Measurements from ENCODE around the gene ZNF462. TPM values are rescaled to one million over a fixed set of nuclear protein-coding genes. Genes with fewer than 3 reads are reported as not detected.

ZNF462 gene
- total and polyA plus RNA-seq, 2 experiments from 2014 or later = 40.0 to 101 TPM

DNA sequence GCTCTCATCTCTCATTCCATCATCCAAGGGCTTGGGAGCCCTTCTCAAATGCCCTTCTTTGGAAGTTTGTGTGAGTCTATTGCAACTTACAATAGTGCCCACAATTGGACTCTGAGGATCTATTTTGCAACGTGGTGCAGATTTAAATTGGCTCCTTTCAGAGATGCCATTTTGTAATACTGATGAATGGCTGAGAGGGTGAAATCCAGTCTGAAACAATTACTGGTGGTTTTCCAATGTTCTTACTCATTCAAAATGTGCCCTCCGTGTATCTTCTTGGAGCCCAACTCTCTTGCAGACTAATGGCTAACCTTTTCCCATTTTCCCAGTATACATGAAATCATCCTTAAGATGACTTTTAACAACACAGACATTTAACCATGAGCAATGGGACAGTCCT lies 6.1 kb downstream of the ZNF462 start:
- peaks cover 100% of the 10 kb centered on the region for H3K79me2 ChIP-seq (replicated peaks; ENCODE audit: insufficient read depth)
- H3K27ac ChIP-seq (ENCODE audit: low read depth) = no peak overlapping the region
- peak overlapping the region; percentile 60; the same call in 1 of the 2 replicates for H3K27ac Mint-ChIP-seq
- H3K4me3 ChIP-seq = no peak overlapping the region
- peaks cover 23% of the 10 kb centered on the region; the same call in 1 of the 2 replicates for H4K20me1 ChIP-seq (replicated peaks; ENCODE audit: insufficient read depth)
- H3K4me2 ChIP-seq = 0 out of 2 replicates have a peak overlapping the region, but pooled peaks have one; percentile 94
- H3K27me3 ChIP-seq (ENCODE audit: insufficient read depth) = no peaks in the 10 kb centered on the region
- no peaks in the 10 kb centered on the region; the same call in 2 of the 3 replicates for H3K9me3 Mint-ChIP-seq
- DNase-seq (ENCODE audit: low spot score) (no peak), ATAC-seq (no peak)
- no peak overlapping the region for H2AFZ ChIP-seq
- H3K4me3 Mint-ChIP-seq = no peak overlapping the region; the same call in 1 of the 3 replicates
- H3K36me3 ChIP-seq (ENCODE audit: insufficient read depth) = no peaks in the 10 kb centered on the region
- no peaks in the 10 kb centered on the region for H3F3A ChIP-seq (replicated peaks; ENCODE audit: low read depth)
- peaks cover 4% of the 10 kb centered on the region for H3K27me3 Mint-ChIP-seq (ENCODE audit: insufficient read depth, low read depth, poor library complexity)
- no peaks in the 10 kb centered on the region for H3K9me2 ChIP-seq (ENCODE audit: insufficient read depth)
- peaks cover 87% of the 10 kb centered on the region for H3K4me1 ChIP-seq (ENCODE audit: insufficient read depth)
- H3K4me1 Mint-ChIP-seq = peaks cover 94% of the 10 kb centered on the region
- TF ChIP-seq JUNB (IDR thresholded peaks at IDR 0.05; ENCODE audit: unreplicated experiment) = no peak
- no peak for TF ChIP-seq STAT1 (IDR thresholded peaks at IDR 0.05; ENCODE audit: unreplicated experiment)
- TF ChIP-seq ZNF331 (CRISPR knock-in tag; IDR thresholded peaks at IDR 0.05; ENCODE audit: low read depth) = no peak
- TF ChIP-seq, protein P1, sequence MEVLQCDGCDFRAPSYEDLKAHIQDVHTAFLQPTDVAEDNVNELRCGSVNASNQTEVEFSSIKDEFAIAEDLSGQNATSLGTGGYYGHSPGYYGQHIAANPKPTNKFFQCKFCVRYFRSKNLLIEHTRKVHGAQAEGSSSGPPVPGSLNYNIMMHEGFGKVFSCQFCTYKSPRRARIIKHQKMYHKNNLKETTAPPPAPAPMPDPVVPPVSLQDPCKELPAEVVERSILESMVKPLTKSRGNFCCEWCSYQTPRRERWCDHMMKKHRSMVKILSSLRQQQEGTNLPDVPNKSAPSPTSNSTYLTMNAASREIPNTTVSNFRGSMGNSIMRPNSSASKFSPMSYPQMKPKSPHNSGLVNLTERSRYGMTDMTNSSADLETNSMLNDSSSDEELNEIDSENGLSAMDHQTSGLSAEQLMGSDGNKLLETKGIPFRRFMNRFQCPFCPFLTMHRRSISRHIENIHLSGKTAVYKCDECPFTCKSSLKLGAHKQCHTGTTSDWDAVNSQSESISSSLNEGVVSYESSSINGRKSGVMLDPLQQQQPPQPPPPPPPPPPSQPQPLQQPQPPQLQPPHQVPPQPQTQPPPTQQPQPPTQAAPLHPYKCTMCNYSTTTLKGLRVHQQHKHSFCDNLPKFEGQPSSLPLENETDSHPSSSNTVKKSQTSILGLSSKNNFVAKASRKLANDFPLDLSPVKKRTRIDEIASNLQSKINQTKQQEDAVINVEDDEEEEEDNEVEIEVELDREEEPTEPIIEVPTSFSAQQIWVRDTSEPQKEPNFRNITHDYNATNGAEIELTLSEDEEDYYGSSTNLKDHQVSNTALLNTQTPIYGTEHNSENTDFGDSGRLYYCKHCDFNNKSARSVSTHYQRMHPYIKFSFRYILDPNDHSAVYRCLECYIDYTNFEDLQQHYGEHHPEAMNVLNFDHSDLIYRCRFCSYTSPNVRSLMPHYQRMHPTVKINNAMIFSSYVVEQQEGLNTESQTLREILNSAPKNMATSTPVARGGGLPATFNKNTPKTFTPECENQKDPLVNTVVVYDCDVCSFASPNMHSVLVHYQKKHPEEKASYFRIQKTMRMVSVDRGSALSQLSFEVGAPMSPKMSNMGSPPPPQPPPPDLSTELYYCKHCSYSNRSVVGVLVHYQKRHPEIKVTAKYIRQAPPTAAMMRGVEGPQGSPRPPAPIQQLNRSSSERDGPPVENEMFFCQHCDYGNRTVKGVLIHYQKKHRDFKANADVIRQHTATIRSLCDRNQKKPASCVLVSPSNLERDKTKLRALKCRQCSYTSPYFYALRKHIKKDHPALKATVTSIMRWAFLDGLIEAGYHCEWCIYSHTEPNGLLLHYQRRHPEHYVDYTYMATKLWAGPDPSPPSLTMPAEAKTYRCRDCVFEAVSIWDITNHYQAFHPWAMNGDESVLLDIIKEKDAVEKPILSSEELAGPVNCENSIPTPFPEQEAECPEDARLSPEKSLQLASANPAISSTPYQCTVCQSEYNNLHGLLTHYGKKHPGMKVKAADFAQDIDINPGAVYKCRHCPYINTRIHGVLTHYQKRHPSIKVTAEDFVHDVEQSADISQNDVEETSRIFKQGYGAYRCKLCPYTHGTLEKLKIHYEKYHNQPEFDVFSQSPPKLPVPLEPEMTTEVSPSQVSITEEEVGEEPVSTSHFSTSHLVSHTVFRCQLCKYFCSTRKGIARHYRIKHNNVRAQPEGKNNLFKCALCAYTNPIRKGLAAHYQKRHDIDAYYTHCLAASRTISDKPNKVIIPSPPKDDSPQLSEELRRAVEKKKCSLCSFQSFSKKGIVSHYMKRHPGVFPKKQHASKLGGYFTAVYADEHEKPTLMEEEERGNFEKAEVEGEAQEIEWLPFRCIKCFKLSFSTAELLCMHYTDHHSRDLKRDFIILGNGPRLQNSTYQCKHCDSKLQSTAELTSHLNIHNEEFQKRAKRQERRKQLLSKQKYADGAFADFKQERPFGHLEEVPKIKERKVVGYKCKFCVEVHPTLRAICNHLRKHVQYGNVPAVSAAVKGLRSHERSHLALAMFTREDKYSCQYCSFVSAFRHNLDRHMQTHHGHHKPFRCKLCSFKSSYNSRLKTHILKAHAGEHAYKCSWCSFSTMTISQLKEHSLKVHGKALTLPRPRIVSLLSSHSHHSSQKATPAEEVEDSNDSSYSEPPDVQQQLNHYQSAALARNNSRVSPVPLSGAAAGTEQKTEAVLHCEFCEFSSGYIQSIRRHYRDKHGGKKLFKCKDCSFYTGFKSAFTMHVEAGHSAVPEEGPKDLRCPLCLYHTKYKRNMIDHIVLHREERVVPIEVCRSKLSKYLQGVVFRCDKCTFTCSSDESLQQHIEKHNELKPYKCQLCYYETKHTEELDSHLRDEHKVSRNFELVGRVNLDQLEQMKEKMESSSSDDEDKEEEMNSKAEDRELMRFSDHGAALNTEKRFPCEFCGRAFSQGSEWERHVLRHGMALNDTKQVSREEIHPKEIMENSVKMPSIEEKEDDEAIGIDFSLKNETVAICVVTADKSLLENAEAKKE (CRISPR knock-in tag; IDR thresholded peaks at IDR 0.05) = no peak
- TF ChIP-seq, protein P2, sequence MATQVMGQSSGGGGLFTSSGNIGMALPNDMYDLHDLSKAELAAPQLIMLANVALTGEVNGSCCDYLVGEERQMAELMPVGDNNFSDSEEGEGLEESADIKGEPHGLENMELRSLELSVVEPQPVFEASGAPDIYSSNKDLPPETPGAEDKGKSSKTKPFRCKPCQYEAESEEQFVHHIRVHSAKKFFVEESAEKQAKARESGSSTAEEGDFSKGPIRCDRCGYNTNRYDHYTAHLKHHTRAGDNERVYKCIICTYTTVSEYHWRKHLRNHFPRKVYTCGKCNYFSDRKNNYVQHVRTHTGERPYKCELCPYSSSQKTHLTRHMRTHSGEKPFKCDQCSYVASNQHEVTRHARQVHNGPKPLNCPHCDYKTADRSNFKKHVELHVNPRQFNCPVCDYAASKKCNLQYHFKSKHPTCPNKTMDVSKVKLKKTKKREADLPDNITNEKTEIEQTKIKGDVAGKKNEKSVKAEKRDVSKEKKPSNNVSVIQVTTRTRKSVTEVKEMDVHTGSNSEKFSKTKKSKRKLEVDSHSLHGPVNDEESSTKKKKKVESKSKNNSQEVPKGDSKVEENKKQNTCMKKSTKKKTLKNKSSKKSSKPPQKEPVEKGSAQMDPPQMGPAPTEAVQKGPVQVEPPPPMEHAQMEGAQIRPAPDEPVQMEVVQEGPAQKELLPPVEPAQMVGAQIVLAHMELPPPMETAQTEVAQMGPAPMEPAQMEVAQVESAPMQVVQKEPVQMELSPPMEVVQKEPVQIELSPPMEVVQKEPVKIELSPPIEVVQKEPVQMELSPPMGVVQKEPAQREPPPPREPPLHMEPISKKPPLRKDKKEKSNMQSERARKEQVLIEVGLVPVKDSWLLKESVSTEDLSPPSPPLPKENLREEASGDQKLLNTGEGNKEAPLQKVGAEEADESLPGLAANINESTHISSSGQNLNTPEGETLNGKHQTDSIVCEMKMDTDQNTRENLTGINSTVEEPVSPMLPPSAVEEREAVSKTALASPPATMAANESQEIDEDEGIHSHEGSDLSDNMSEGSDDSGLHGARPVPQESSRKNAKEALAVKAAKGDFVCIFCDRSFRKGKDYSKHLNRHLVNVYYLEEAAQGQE (IDR thresholded peaks at IDR 0.05; ENCODE audit: unreplicated experiment) = no peak
- no peak for TF ChIP-seq ZNF114 (CRISPR knock-in tag; IDR thresholded peaks at IDR 0.05)
- no peak for TF ChIP-seq CTCF (conservative IDR thresholded peaks at IDR 0.05; ENCODE audit: low read depth in 2 of 2)
- TF ChIP-seq POLR2AphosphoS5 (IDR thresholded peaks at IDR 0.05; ENCODE audit: low read depth) = no peak
- TF ChIP-seq NANOG (IDR thresholded peaks at IDR 0.05; ENCODE audit: borderline replicate concordance) = no peak
- TF ChIP-seq EZH2phosphoT487 (IDR thresholded peaks at IDR 0.05; ENCODE audit: unreplicated experiment) = no peak
- TF ChIP-seq ETS1 (IDR thresholded peaks at IDR 0.05) = no peak
- no peak for TF ChIP-seq EZH2 (IDR thresholded peaks at IDR 0.05; ENCODE audit: low read depth, unreplicated experiment)
- TF ChIP-seq CREB1 (CRISPR knock-in tag; IDR thresholded peaks at IDR 0.05; ENCODE audit: low read depth) = no peak
- H3K36me3 Mint-ChIP-seq (ENCODE audit: low read depth) = peaks cover 56% of the 10 kb centered on the region
